IgD-negative memory B cell (primary cell): ENCODE results near the gene PKP2. TPM values are rescaled to one million over a fixed set of nuclear protein-coding genes. Genes with fewer than 3 reads are reported as not detected.

Experiments used
- H3K27ac Mint-ChIP-seq, 3 donors: one replicate each; pipeline ENCODE4 v1.8.0; 2020 to 2022; ENCODE audit warnings: mild to moderate bottlenecking in 3 of 3, mixed read lengths in 3 of 3, moderate library complexity in 1 of 3
- H3K27me3 Mint-ChIP-seq: one replicate; pipeline ENCODE4 v1.8.0; 2021; ENCODE audit warnings: mixed read lengths
- H3K36me3 Mint-ChIP-seq: one replicate; pipeline ENCODE4 v1.8.0; 2020; ENCODE audit warnings: mild to moderate bottlenecking, mixed read lengths
- H3K4me1 Mint-ChIP-seq, 3 donors: one replicate each; pipeline ENCODE4 v1.8.0; 2020 to 2022; ENCODE audit warnings: mixed read lengths in 3 of 3, mild to moderate bottlenecking in 1 of 3
- H3K4me3 Mint-ChIP-seq, 4 donors: one replicate each; pipeline ENCODE4 v1.8.0; 2020 to 2022; ENCODE audit warnings: mild to moderate bottlenecking in 4 of 4, mixed read lengths in 4 of 4, moderate library complexity in 3 of 4
- H3K9me3 Mint-ChIP-seq, 3 donors: one replicate each; pipeline ENCODE4 v1.8.0; 2020 to 2021; ENCODE audit warnings: mixed read lengths in 3 of 3, mild to moderate bottlenecking in 1 of 3
- polyA plus RNA-seq: library from polyadenylated mRNA; unstranded; fragments of 300-500 nt; fragmentation: Illumina TruSeq; gene quantifications from one replicate; pipeline ENCODE4 v1.2.3, GENCODE V29; 2021

PKP2 gene
- polyA plus RNA-seq = 0.43 TPM

DNA sequence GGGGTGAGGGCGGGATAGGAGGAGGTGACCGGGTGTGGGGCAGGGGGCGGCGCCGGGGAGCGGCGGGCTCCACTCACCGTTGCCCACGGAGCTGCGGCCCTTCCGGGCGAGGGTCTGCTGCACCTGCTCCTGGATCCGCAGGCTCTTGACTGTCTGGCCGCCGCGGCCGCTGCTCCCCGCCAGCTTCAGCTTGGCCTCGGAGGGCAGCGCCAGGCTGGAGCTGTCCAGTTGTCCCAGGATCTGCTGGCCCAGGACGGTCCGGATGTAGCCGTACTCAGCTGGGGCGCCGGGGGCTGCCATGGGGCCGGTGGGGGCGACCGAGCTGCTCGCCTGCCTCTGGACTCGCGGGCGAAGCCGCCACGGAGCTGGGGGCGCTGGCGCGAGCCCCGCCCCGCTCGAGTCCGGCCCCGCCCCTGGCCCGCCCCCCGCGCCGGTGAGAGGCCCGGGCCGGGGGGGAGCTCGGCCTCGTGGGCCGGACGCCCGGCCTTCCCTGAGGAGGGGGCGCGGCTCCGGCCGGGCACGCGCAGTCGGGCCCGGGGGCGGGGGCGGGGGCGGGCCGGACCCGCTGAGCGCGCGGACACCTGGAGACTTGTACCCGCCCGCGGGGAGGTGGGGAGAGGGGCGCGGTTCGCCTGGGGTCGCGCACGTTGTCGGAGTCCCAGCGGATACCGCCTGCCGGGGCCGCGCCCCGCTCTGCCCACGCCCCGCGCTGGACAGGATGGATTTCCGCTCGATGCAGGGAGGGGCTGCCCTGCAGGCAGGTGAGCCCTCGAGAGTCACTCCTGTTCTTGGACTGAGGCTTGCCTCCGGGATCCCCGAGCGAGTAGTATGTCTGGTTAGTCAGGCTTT lies at the start of gene PKP2:
Gene PKP2 (minus strand): TSS at position 346 of the 849 bp plus-strand sequence. CDS start 46 bp downstream, at position 300.
- Mint-ChIP-seq H3K27ac (peak within 1 kb of the TSS in 1 of 3 donors; percentile 76), H3K9me3 (peaks cover 0 to 1% (median 0%) of the 10 kb centered on the region in 3 donors), H3K4me3 (peak within 1 kb of the TSS; percentile 74 to 95 (median 84)), H3K36me3 (no peaks in the 10 kb centered on the region), H3K4me1 (peaks cover 7 to 15% (median 11%) of the 10 kb centered on the region in 3 donors), H3K27me3 (peaks cover 39% of the 10 kb centered on the region)

DNA sequence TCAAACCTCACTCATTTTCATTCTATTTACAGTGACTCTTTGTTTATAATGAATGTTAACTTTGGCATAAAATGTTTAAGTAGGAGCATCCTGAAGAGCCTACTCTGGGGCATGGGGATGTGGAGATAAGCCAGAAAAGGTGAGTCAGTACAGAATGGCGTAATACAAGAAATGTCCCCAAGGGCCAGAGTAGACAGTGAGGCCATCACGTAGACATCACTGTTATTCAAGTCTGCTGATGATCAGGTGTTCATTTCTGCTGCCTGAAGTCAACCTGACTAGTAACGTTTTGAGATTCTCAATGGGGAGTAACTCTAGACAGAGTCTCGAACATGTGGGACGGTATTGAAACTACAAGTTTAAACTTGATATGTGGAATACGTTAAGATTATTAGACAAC lies 47.6 kb upstream of the PKP2 start:
- H3K27ac Mint-ChIP-seq = no peak overlapping the region
- no peaks in the 10 kb centered on the region for H3K27me3 Mint-ChIP-seq
- H3K4me1 Mint-ChIP-seq = no peaks in the 10 kb centered on the region
- H3K9me3 Mint-ChIP-seq = no peaks in the 10 kb centered on the region
- no peaks in the 10 kb centered on the region for H3K36me3 Mint-ChIP-seq
- no peak overlapping the region for H3K4me3 Mint-ChIP-seq

DNA sequence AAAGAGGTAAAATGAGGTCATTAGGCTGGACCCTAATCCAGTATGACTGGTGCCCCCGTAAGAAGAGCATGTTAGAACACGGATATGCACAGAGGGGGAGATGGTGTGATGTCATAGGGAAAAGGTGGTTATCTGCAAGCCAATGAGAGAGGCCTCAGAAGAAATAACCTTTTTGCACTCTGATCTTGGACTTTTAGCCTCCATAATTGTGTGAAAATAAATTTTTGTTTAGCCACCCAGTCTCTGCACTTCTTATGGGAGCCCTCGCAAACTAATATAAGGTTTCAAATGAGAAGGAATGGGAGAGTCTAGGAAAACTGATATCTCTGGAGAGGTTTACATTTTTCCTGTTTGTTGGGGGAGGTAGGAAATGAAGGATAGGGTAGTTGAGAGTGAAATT lies 43.2 kb upstream of the PKP2 start:
- Mint-ChIP-seq H3K27me3 (no peaks in the 10 kb centered on the region), H3K36me3 (no peaks in the 10 kb centered on the region), H3K4me3 (no peak overlapping the region), H3K9me3 (no peaks in the 10 kb centered on the region), H3K27ac (no peak overlapping the region), H3K4me1 (no peaks in the 10 kb centered on the region)

DNA sequence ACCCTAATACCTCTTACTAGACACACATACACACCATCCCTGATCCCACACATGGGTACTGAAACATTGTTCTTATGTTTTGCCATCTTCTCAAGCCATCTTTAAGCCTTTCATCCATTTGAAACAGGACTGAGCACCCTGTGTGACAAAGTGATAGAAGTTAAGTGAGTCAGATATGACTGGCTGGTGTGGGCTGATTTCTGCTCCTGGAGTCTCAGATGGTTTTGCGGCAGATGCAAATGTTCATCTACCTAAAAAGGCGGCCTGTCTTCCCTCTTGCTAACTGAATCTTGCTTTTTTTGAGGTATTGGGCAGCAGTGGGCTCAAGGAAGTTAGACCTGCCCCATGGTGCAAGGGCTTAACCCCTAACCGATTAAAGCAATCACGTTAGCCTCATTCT lies 30.4 kb upstream of the PKP2 start:
- Mint-ChIP-seq H3K36me3 (no peaks in the 10 kb centered on the region), H3K27ac (no peak overlapping the region), H3K4me3 (no peak overlapping the region), H3K4me1 (peaks cover 0 to 2% (median 0%) of the 10 kb centered on the region in 3 donors), H3K27me3 (peaks cover 7% of the 10 kb centered on the region), H3K9me3 (peaks cover 0 to 4% (median 2%) of the 10 kb centered on the region in 3 donors)

DNA sequence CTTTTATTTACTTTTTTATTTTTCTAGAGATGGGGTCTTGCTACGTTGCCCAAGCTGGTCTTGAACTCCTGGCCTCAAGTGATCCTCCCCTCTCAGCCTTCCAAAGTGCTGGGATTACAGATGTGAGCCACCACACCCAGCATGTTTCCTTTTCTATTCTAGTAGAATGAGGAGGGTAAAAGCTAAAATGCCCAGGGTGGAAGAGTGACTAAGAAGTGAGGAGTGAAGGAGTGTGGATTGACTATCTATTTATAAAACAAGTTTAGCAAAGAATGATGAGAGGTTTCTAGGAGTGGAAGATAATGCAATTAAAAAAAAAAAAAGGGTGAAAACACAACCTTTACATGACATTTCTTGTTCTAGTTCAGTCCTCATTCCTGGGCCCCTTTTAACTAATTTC lies 29.8 kb upstream of the PKP2 start:
- Mint-ChIP-seq H3K4me3 (no peak overlapping the region), H3K27me3 (peaks cover 7% of the 10 kb centered on the region), H3K27ac (no peak overlapping the region), H3K36me3 (no peaks in the 10 kb centered on the region), H3K9me3 (peaks cover 0 to 4% (median 0%) of the 10 kb centered on the region in 3 donors), H3K4me1 (peaks cover 0 to under 1% (median 0%) of the 10 kb centered on the region in 3 donors)

DNA sequence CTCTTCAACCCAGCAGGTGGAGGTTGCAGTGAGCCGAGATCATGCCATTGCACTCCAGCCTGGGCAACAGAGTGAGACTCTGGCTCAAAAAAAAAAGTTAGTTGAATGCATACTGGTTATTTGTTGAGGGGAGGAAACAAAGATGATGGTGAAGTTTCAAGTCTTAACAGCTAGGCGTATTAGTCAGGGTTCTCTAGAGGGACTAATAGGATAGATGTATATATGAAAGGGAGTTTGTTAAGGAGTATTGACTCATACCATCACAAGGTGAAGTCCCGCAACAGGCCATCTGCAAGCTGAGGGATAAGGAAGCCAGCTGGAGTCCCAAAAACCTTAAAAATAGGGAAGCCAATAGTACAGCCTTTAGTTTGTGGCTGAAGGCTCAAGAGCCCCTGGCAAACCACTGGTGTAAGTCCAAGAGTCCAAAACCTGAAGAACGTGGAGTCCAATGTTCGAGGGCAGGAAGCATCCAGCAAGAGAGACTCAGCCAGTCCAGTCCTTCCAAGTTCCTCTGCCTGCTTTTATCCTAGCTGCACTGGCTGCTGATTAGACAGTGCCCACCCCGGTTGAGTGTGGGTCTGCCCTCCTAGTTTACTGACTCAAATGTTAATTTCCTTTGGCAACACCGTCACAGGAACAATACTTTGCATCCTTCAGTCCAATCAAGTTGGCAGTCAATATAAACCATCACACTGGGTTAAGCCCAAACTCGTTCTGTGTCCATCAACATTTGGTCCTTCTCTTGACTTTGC lies 26.1 kb upstream of the PKP2 start:
- peaks cover 0 to under 1% (median 0%) of the 10 kb centered on the region in 3 donors for H3K9me3 Mint-ChIP-seq
- H3K4me3 Mint-ChIP-seq = no peak overlapping the region
- H3K36me3 Mint-ChIP-seq = no peaks in the 10 kb centered on the region
- H3K4me1 Mint-ChIP-seq = peaks cover 0 to 2% (median 0%) of the 10 kb centered on the region in 3 donors
- H3K27ac Mint-ChIP-seq = no peak overlapping the region
- H3K27me3 Mint-ChIP-seq = peaks cover 5% of the 10 kb centered on the region

DNA sequence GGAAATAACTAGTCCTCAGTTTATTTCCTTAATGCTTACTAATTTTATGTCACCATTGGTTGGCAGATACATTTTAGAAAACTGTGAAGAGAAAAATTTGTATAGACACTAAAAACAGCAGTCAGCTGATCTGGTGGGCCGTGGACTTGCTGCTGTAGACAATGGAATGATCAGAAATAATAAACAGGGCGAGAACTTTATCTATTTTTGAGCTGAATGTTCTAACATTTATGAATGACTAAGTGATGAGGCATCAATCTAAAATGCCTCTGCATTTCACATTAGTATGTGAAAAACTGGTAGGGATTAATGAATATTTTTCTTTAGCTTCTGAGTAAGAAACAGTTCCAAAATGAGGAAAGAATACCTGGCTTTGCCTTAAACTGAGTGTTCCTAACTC lies 24.8 kb upstream of the PKP2 start:
- no peaks in the 10 kb centered on the region for H3K27me3 Mint-ChIP-seq
- peaks cover 0 to 2% (median 0%) of the 10 kb centered on the region in 3 donors for H3K4me1 Mint-ChIP-seq
- H3K27ac Mint-ChIP-seq = no peak overlapping the region
- no peak overlapping the region for H3K4me3 Mint-ChIP-seq
- no peaks in the 10 kb centered on the region for H3K36me3 Mint-ChIP-seq
- no peaks in the 10 kb centered on the region for H3K9me3 Mint-ChIP-seq

DNA sequence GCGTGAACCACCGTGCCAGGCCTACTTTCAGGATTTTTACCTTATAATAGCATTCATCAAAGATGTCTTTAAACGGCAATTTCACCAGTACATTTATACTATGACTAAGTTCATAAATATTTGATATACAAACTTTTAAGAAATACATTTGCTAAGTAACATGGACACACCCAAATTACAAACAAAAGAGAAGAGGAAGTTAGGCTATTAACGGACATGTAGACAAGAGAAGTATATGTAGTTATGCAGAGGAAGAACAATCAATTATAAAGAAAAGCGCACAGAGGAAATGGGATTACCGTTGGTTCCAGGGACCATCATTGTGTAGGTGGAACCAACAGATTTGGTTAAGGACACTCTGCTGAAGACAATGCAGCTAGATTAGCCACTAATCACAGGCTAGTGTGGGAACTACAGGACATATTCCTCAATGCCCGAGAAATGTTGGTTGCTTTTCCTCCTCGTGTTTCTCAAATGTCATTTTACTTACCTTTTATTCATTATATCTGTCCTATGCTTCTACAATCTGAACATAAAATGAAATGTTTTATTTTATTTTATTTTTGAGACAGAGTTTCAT lies 24.0 kb upstream of the PKP2 start:
- no peak overlapping the region for H3K4me3 Mint-ChIP-seq
- peaks cover 0 to under 1% (median 0%) of the 10 kb centered on the region in 3 donors for H3K9me3 Mint-ChIP-seq
- peaks cover 0 to 2% (median 0%) of the 10 kb centered on the region in 3 donors for H3K4me1 Mint-ChIP-seq
- H3K27me3 Mint-ChIP-seq = no peaks in the 10 kb centered on the region
- no peak overlapping the region for H3K27ac Mint-ChIP-seq
- H3K36me3 Mint-ChIP-seq = no peaks in the 10 kb centered on the region

DNA sequence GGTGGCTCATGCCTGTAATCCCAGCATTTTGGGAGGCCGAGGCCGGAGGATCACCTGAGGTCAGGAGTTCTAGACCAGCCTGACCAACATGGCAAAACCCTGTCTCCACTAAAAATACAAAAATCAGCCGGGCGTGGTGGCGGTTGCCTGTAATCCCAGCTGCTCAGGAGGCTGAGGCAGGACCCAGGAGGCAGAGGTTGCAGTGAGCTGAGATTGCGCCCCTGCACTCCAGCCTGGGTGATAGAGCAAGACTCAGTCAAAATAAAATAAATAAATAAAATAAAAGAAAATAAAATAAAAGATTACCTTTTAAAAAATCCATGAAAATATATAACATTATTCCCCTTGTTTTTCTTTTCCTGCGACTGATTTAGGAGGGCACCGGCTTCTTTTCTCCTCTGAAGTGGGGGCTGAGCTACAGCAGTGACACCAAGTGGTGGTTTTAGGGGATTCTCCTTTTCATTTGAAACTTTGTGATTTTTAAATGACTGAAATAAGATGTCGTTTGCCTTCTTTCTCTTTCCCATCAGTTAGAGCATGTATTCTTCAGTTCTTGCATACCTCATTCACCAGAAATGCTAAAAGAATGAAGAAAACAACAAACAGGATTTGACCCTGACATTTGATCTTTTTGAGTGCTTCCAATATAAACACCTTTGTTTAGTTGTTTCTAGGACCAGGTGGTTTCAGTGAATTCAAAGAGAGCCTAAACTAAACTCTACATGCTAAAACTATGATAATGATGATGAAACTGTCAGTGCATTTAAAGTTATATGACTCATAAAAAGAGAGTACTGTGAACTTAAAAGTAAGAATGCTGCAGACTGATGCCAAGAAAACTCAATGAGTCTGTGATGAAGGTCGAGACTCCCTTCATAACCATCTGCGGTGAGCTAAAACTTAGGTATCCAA lies 22.6 kb upstream of the PKP2 start:
- H3K4me3 Mint-ChIP-seq = no peak overlapping the region
- H3K36me3 Mint-ChIP-seq = no peaks in the 10 kb centered on the region
- H3K4me1 Mint-ChIP-seq = peaks cover 0 to 2% (median 0%) of the 10 kb centered on the region in 3 donors
- H3K27ac Mint-ChIP-seq = no peak overlapping the region
- peaks cover 0 to 1% (median 0%) of the 10 kb centered on the region in 3 donors for H3K9me3 Mint-ChIP-seq
- peaks cover 4% of the 10 kb centered on the region for H3K27me3 Mint-ChIP-seq

DNA sequence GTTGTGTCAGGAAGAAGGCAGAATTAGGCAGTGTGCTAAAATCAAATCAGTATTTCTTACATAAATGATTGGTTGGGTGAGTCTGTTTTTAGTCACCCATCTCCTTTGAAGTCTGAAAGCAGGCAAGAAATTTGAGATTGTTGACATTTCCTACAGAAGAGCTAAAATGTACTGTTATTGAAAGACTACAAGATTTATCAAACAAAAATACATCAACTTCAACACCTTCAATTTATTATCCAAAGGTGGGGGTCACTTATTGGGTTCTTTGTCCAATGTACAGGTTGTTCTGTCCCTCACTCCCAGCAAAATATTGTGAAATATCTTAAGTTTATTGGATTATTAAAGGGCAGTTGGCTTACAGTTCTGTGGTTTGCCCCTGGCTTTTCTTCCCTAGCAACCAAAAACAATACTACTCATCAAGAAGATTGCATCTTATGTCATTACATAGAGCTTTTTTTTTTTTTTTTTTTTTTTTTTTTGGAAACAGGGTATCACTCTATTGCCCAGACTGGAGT lies 20.6 kb upstream of the PKP2 start:
- peaks cover 0 to 1% (median 0%) of the 10 kb centered on the region in 3 donors for H3K9me3 Mint-ChIP-seq
- no peak overlapping the region for H3K4me3 Mint-ChIP-seq
- H3K36me3 Mint-ChIP-seq = no peaks in the 10 kb centered on the region
- H3K27me3 Mint-ChIP-seq = peaks cover 4% of the 10 kb centered on the region
- peaks cover 0 to 2% (median 0%) of the 10 kb centered on the region in 3 donors for H3K4me1 Mint-ChIP-seq
- H3K27ac Mint-ChIP-seq = no peak overlapping the region

DNA sequence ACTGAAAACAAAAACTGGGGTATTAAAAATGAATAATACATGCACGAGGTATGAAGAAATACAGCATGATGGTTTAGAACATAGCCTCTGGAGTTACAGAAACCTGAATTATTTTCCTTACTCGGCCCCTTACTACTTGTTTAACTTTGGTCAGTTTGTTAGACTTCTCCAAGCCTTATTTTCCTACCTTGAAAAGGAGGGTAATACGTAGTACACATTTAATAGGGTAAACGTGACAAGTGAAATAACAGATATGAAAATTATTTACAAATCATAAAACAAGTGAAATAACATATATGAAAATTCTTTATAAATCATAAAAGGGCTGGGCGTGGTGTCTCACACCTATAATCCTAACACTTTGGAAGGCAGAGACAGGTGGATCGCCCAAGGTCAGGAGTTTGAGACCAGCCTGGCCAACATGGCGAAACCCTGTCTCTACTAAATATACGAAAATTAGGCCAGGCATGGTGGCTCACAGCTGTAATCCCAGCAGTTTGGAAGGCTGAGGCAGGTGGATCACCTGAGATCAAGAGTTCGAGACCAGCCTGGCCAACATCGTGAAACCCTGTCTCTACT lies 11.4 kb upstream of the PKP2 start:
- H3K27me3 Mint-ChIP-seq = peaks cover 8% of the 10 kb centered on the region
- peaks cover 0 to 5% (median 1%) of the 10 kb centered on the region in 3 donors for H3K9me3 Mint-ChIP-seq
- H3K4me3 Mint-ChIP-seq = no peak overlapping the region
- no peaks in the 10 kb centered on the region for H3K36me3 Mint-ChIP-seq
- H3K27ac Mint-ChIP-seq = no peak overlapping the region
- no peaks in the 10 kb centered on the region for H3K4me1 Mint-ChIP-seq

DNA sequence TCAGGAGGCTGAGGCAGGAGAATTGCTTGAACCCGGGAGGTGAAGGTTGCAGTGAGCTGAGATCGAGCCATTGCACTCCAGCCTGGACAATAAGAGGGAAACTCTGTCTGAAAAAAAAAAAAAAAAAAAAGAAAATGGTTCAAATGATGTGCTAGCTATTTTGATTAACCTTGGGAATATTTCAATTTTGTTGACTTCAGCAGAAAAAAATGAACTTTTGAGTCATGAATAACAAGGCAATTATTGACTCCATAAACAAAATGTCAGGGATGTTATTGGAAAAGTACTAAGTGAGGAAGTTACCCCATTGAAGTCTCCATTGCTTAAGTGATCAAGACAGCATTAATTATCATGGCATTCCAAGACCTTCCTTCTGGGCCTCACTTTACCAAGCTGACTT lies 10.6 kb upstream of the PKP2 start:
- H3K9me3 Mint-ChIP-seq = peaks cover 0 to 5% (median 1%) of the 10 kb centered on the region in 3 donors
- no peaks in the 10 kb centered on the region for H3K36me3 Mint-ChIP-seq
- no peak overlapping the region for H3K4me3 Mint-ChIP-seq
- H3K27ac Mint-ChIP-seq = no peak overlapping the region
- H3K27me3 Mint-ChIP-seq = peaks cover 11% of the 10 kb centered on the region
- H3K4me1 Mint-ChIP-seq = no peaks in the 10 kb centered on the region

DNA sequence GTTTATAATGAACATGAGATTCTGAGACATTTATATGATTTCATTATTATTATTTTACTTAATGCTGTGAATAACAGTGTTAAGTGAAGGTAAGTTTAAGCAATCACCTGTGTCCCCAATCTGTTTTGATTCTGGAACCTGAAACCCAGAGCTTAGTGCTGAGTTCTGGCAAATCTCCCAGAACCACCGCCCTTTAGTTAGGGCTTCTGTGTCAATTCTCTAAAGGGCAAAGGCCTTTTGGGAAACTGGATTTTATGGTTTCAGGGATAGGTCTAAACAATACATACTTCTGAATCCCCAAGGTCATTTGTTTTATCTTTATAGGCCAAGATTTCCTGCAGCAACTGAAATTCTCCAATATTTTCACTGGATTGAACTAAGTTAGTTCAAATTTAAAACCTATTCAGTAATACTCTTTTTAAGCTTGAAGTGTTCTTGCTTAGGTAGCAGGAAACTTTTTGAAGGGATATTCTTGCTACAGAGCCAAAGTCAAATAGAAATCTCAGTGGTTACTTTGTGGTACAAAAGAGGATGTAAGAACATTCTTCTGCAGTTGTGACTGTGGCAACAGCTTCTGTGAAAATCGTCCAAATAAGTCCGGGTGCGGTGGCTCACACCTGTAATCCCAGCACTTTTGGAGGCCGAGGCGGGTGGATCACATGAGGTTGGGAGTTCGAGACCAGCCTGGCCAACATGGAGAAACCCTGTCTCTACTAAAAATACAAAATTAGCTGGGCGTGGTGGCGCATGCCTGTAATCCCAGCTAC lies 10.0 kb upstream of the PKP2 start:
- H3K4me1 Mint-ChIP-seq = no peaks in the 10 kb centered on the region
- H3K36me3 Mint-ChIP-seq = no peaks in the 10 kb centered on the region
- no peak overlapping the region for H3K4me3 Mint-ChIP-seq
- H3K27me3 Mint-ChIP-seq = peaks cover 11% of the 10 kb centered on the region
- H3K27ac Mint-ChIP-seq = no peak overlapping the region
- H3K9me3 Mint-ChIP-seq = peaks cover 0 to under 1% (median 0%) of the 10 kb centered on the region in 3 donors
